Mucosa of descending colon (tissue), 3 donors: ENCODE data around the gene DHPS. TPM values are rescaled to one million over a fixed set of nuclear protein-coding genes. Genes with fewer than 3 reads are reported as not detected.
"Not testable (repeated sequence)": the region's sequence is repeated elsewhere in the genome, so short reads cannot be mapped to it uniquely, and the experiment has no call there.

Source experiments
- ATAC-seq: fragments of 200-7000 bp; cut with Tn5 transposase; one replicate; pipeline ENCODE4 v1.9.1; 2020; ENCODE audit warnings: mild to moderate bottlenecking, moderate library complexity
- DNase-seq, 3 donors: peaks; one replicate each; pipeline ENCODE4 v3.0.0-alpha.2; 2020
- H3K36me3 ChIP-seq: fragments of 200-600 bp; one replicate; pipeline ENCODE4 v1.8.0; 2021; ENCODE audit warnings: low read depth, mild to moderate bottlenecking
- H3K4me1 ChIP-seq: fragments of 200-600 bp; one replicate; pipeline ENCODE4 v1.8.0; 2021; ENCODE audit warnings: low read depth, mild to moderate bottlenecking
- H3K4me3 ChIP-seq: fragments of 200-600 bp; one replicate; pipeline ENCODE4 v1.8.0; 2021; ENCODE audit warnings: mild to moderate bottlenecking
- H3K9me3 ChIP-seq: fragments of 200-600 bp; one replicate; pipeline ENCODE4 v1.8.0; 2021; ENCODE audit warnings: mild to moderate bottlenecking
- CTCF ChIP-seq: fragments of 200-600 bp; IDR thresholded peaks from one replicate; pipeline ENCODE4 v1.8.0; 2022; ENCODE audit warnings: antibody characterized with exemption, mild to moderate bottlenecking
- intact Hi-C, 2 donors: fragments of 100-400 bp; cut with DNase I in 1 of 2; cut with micrococcal nuclease in 1 of 2; formaldehyde crosslinking; loops; one replicate each; pipeline versions ENCODE4 v1.11.0 to v1.11.1; 2022; cut with DNase I, micrococcal nuclease
- total RNA-seq, 3 donors: library from RNA; stranded (reverse); fragmentation: NEBNext Ultra II Directional in 2 of 3; extraction: Animal tissue kit (Norgen Biotek cat#: 25700) in 2 of 3; gene quantifications; one replicate each; pipeline versions ENCODE4 v1.2.1 to v1.2.4, GENCODE V29; 2021 to 2023
- donor health status: DM: no; HTN: no; CAD: no; lungs with moderate emphysema.
- donor health status: DM: no; HTN: no; CAD: no.
- donor health status: DM: no; HTN: yes; CAD: no.

DHPS gene
- total RNA-seq, 3 donors from 2014 or later: 71.4 to 91.4 (median 88.9) TPM

GRCh38 chr19:12685831-12686230 is 4.2 kb upstream of the DHPS start:
- intact Hi-C loops: no loop called here
- Histone ChIP-seq H3K36me3 (no peaks in the 10 kb centered on the region), H3K4me3 (no peak overlapping the region), H3K4me1 (peaks cover 2% of the 10 kb centered on the region), H3K9me3 (no peaks in the 10 kb centered on the region)
- ATAC-seq (no peak), DNase-seq (no peak)
- no peak for TF ChIP-seq CTCF

GRCh38 chr19:12680034-12680433 is 1.6 kb downstream of the DHPS start:
- Histone ChIP-seq H3K9me3 (no peaks in the 10 kb centered on the region), H3K36me3 (peaks cover 7% of the 10 kb centered on the region), H3K4me1 (peaks cover 12% of the 10 kb centered on the region), H3K4me3 (no peak overlapping the region)
- TF ChIP-seq CTCF: no peak
- DNase-seq: peak in 1 of 3 donors; percentile 50
- intact Hi-C loops: no loop called here
- ATAC-seq: no peak

GRCh38 chr19:12678039-12678438 is 3.6 kb downstream of the DHPS start:
- H3K9me3 ChIP-seq, H3K36me3 ChIP-seq, DNase-seq, H3K4me3 ChIP-seq, ATAC-seq: not testable (repeated sequence)
- peaks cover 12% of the 10 kb centered on the region for H3K4me1 ChIP-seq
- intact Hi-C loops: loop anchor here in 1 of 2 donors (10.0 kb wide), 1 partner anchor 103 kb away; no protein-coding TSS in a partner anchor

- no peak for DNase-seq
- Histone ChIP-seq H3K36me3 (peaks cover 7% of the 10 kb centered on the region), H3K4me1 (peaks cover 12% of the 10 kb centered on the region), H3K9me3 (no peaks in the 10 kb centered on the region), H3K4me3 (no peak overlapping the region)
- ATAC-seq: no peak
- intact Hi-C loops: loop anchor here in 1 of 2 donors (10.0 kb wide), 1 partner anchor 102 kb away; no protein-coding TSS in a partner anchor
- TF ChIP-seq CTCF: no peak
These were observed 4.8 kb downstream of the DHPS start for GRCh38 chr19:12676928-12677327.

GRCh38 chr19:12676384-12676792 is 5.3 kb downstream of the DHPS start:
- TF ChIP-seq CTCF: peak; percentile 63
- no peak overlapping the region for H3K4me3 ChIP-seq
- intact Hi-C loops: loop anchor here in 1 of 2 donors (10.0 kb wide), 1 partner anchor 102 kb away; no protein-coding TSS in a partner anchor
- peaks cover 7% of the 10 kb centered on the region for H3K36me3 ChIP-seq
- ATAC-seq (peak; percentile 79), DNase-seq (peak; percentile 84 to 92 (median 88))
- H3K4me1 ChIP-seq: peaks cover 12% of the 10 kb centered on the region
- H3K9me3 ChIP-seq: no peaks in the 10 kb centered on the region

- ATAC-seq (no peak), DNase-seq (no peak)
- no peak for TF ChIP-seq CTCF
- no peaks in the 10 kb centered on the region for H3K9me3 ChIP-seq
- H3K4me1 ChIP-seq: peaks cover 11% of the 10 kb centered on the region
- intact Hi-C loops: loop anchor here in 1 of 2 donors (10.0 kb wide), 1 partner anchor 101 kb away; no protein-coding TSS in a partner anchor
- no peak overlapping the region for H3K4me3 ChIP-seq
- H3K36me3 ChIP-seq: peaks cover 7% of the 10 kb centered on the region
These were observed 5.7 kb downstream of the DHPS start for GRCh38 chr19:12675940-12676339.
